Measurements from ENCODE around the gene CCNI2.

Gene CCNI2, protein sequence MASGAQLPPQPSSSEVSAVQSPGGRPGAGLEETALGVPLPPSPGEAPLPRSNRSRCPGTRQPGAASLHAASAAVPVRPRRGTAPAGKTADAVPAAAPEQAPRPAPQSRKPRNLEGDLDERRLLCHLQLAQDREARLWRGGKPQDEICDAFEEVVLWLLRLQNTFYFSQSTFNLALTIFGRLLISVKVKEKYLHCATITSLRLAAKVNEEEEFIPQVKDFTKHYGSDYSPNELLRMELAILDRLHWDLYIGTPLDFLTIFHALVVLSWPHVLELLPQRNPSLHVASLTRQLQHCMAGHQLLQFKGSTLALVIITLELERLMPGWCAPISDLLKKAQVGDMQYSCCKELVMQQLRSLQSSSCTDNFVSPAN

DNA sequence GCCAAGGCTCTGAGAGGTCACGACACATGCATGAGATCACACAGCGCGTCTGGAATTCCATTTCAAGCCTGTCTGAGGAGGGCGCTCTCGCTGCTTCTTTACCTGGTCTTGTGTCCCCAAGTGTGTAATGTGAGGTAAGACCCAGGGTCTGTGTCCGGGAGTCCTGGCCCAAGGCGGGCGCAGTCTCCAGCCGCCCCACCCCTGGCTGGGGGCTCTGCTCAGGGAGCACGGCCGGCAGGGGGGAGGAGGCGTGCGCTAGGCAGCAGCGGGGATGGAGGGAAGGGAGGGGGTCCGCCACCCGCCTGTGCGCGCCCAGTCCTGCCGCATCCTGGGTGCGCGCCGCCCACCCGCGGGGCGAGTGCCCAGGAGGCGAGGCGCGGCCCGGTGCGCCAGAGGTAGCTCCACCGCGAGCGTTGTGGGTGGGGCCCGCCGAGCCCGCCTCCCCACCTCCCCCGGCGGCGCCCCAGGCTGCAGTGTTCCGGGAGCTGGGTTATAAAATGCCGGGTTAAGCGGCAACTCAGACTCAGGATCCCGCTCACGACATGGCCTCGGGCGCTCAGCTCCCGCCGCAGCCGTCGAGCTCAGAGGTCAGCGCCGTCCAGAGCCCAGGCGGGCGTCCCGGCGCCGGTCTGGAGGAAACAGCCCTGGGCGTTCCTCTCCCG lies at the start of gene CCNI2:
Gene CCNI2 (plus strand): TSS at position 473 of the 662 bp plus-strand sequence. CDS start 70 bp downstream, at position 543.
- Histone ChIP-seq H3K27ac (ENCODE audit: low read length) (no peak within 1 kb of the TSS), H3K36me3 (ENCODE audit: control insufficient read depth, low read depth, low read length) (no peaks in the 10 kb centered on the region), H3K9ac (ENCODE audit: low read length) (peak within 1 kb of the TSS; percentile 7), H3K4me1 (ENCODE audit: control insufficient read depth, low read depth, low read length) (no peaks in the 10 kb centered on the region), H3K9me3 (ENCODE audit: control insufficient read depth, low read depth, low read length) (no peaks in the 10 kb centered on the region), H3K27me3 (ENCODE audit: control insufficient read depth, insufficient read depth, low read length) (peaks cover 69% of the 10 kb centered on the region), H3K4me3 (ENCODE audit: low read length) (peak within 1 kb of the TSS; percentile 56)

DNA sequence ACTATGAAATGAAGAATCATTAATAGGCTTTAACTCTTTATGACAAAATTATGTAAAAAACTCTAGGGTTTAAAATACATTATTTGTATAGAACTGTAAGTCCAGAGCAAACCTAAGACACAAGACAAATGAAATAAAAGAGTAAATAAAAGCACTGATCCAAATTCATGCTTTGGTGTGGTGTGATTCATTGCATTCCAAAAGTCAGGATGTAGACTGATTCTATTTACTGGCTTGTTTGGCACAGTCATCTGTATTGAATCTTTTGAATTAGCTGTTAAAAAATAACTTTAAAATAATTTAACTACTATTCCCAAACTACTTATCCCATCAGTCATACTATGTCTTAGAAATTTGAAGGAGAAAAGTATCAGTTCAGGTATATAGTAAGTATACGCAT lies 42.4 kb upstream of the CCNI2 start:
- H3K4me1 ChIP-seq (ENCODE audit: control insufficient read depth, low read depth, low read length): no peaks in the 10 kb centered on the region
- no peaks in the 10 kb centered on the region for H3K9me3 ChIP-seq (ENCODE audit: control insufficient read depth, low read depth, low read length)
- H3K27me3 ChIP-seq (ENCODE audit: control insufficient read depth, insufficient read depth, low read length): no peaks in the 10 kb centered on the region
- no peak overlapping the region for H3K9ac ChIP-seq (ENCODE audit: low read length)
- no peak overlapping the region for H3K27ac ChIP-seq (ENCODE audit: low read length)
- H3K4me3 ChIP-seq (ENCODE audit: low read length): no peak overlapping the region
- H3K36me3 ChIP-seq (ENCODE audit: control insufficient read depth, low read depth, low read length): peaks cover 9% of the 10 kb centered on the region

DNA sequence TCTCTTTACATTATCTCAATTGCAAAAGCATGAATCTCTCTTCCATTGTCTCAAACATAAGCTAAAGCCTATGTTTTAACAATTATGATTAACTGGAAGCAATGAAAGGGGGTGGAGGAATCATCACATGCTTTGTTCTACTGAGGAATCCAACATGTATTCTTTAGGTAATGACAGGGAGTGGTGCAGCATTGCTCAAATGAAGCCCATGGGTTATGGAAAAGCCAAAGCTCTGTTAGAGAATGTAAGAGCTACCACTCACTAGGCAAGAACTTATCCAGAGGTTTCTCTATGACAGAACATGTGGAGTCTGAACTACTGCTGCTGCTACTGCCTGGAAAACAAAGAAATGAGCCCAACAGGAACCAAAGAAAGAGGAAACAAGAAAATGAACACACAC lies 38.6 kb upstream of the CCNI2 start:
- H3K27ac ChIP-seq (ENCODE audit: low read length): no peak overlapping the region

DNA sequence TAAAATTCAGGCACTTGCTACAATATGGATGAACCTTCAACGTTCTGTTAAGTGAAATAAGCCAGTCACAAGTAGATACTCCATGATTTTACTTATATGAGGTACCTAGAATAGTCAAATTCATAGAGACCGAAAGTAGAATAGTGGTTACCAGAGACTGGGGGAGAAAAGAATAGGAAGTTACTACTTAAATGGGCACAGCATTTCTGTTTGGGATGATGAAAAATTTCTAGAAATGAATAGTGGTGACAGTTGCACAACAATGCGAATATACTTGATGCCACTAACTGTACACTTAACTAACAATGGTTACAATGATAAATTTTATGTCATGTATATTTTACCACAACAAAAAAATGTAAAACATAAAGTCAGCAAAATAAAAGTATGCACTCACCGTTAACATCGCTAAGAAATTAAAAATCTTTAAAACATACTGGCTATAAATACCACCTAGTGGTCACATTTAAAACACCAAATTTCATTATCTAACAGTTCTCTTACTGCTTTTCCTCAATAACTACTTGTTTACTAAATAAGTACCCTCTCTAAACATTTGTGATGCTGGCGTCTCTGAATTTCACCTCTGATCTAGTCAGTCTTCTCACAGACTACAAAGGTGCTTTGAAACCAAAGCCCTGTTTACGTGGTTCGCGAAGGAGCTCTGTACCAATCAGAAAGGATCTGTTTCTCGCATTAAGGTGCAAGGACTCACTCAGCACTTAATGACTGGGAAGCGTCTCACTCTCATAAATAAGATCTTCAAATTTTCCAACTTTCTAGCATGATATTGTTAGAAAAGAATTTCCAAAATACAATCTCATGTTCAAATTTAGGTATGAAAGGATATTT lies 32.5 kb upstream of the CCNI2 start:
- Histone ChIP-seq H3K4me1 (ENCODE audit: control insufficient read depth, low read depth, low read length) (no peaks in the 10 kb centered on the region), H3K9me3 (ENCODE audit: control insufficient read depth, low read depth, low read length) (no peaks in the 10 kb centered on the region), H3K9ac (ENCODE audit: low read length) (no peak overlapping the region), H3K36me3 (ENCODE audit: control insufficient read depth, low read depth, low read length) (no peaks in the 10 kb centered on the region), H3K27me3 (ENCODE audit: control insufficient read depth, insufficient read depth, low read length) (no peaks in the 10 kb centered on the region), H3K4me3 (ENCODE audit: low read length) (no peak overlapping the region), H3K27ac (ENCODE audit: low read length) (no peak overlapping the region)

More for the DNA sequence above, 38.6 kb upstream of the CCNI2 start:
- no peak overlapping the region for H3K9ac ChIP-seq (ENCODE audit: low read length)
- H3K4me3 ChIP-seq (ENCODE audit: low read length): no peak overlapping the region
- H3K4me1 ChIP-seq (ENCODE audit: control insufficient read depth, low read depth, low read length): no peaks in the 10 kb centered on the region
- no peaks in the 10 kb centered on the region for H3K36me3 ChIP-seq (ENCODE audit: control insufficient read depth, low read depth, low read length)
- no peaks in the 10 kb centered on the region for H3K27me3 ChIP-seq (ENCODE audit: control insufficient read depth, insufficient read depth, low read length)
- no peaks in the 10 kb centered on the region for H3K9me3 ChIP-seq (ENCODE audit: control insufficient read depth, low read depth, low read length)

DNA sequence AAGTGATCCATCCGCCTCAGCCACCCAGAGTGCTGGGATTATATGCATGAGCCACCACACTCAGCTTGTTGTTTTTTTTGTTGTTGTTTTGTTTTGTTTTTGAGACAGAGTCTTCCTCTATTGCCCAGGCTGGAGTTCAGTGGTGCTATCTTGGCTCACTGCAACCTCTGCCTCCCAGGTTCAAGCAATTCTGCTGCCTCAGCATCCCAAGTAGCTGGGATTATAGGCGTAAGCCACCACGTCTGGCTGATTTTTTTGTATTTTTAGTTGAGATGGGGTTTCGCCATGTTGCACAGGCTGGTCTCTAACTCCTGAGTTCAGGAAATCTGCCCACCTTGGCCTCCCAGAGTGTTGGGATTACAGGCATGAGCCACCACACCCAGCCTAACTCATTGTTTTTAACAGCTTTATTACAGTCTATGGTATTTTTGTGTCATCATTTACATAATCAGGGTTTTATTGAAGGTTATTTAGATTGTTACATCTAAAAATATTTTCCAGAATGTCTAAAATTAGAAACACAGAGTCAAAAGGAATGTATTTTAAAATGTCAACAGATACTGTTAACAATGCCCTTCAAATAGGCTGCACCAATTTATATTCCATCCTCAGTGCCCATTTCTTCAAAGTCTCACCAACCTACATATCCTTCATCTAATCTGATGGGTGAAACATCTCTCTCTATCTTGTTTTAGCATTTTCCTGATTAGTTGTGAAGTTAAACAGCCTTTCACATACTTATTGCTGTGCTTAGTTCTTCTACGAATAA lies 28.5 kb upstream of the CCNI2 start:
- Histone ChIP-seq H3K27me3 (ENCODE audit: control insufficient read depth, insufficient read depth, low read length) (no peaks in the 10 kb centered on the region), H3K36me3 (ENCODE audit: control insufficient read depth, low read depth, low read length) (no peaks in the 10 kb centered on the region), H3K27ac (ENCODE audit: low read length) (no peak overlapping the region), H3K4me3 (ENCODE audit: low read length) (no peak overlapping the region), H3K9ac (ENCODE audit: low read length) (no peak overlapping the region), H3K9me3 (ENCODE audit: control insufficient read depth, low read depth, low read length) (no peaks in the 10 kb centered on the region), H3K4me1 (ENCODE audit: control insufficient read depth, low read depth, low read length) (no peaks in the 10 kb centered on the region)

DNA sequence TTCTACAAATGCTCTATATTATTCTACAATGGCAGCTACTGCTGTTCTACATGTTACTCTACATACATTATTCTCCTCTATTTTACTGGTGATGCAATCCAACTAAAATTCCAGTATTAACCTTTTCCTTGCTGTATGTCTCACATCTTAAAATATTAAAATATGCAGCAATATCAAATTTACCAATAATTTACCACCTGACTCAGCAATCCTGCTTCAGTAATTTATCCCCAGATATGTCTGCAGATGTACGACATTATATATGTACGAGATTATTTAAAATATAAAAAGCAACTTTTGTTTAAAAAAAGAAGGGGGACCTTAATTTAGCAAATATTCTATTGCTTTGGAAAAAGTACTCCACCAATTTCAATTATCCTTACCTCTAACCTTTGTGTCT lies 21.5 kb upstream of the CCNI2 start:
- Histone ChIP-seq H3K4me3 (ENCODE audit: low read length) (no peak overlapping the region), H3K36me3 (ENCODE audit: control insufficient read depth, low read depth, low read length) (no peaks in the 10 kb centered on the region), H3K27ac (ENCODE audit: low read length) (no peak overlapping the region), H3K9ac (ENCODE audit: low read length) (no peak overlapping the region), H3K27me3 (ENCODE audit: control insufficient read depth, insufficient read depth, low read length) (no peaks in the 10 kb centered on the region), H3K4me1 (ENCODE audit: control insufficient read depth, low read depth, low read length) (no peaks in the 10 kb centered on the region), H3K9me3 (ENCODE audit: control insufficient read depth, low read depth, low read length) (no peaks in the 10 kb centered on the region)

DNA sequence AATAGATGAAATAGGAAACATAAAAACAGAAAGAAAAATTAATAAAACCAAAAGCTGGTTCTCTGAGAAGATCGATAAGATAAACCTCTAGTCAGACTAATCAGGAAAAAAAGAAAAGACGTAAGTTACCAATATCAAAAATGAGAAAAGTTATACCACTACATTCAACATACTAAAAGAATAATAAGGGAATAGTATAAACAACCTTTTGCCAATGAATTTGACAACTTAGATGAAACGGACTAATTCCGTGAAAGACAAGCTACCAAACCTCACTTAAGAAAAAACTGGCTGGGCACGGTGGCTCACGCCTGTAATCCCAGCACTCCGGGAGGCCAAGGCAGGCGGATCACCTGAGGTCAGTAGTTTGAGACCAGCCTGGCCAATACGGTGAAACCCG lies 17.3 kb upstream of the CCNI2 start:
- no peaks in the 10 kb centered on the region for H3K27me3 ChIP-seq (ENCODE audit: control insufficient read depth, insufficient read depth, low read length)
- H3K9ac ChIP-seq (ENCODE audit: low read length): no peak overlapping the region
- H3K36me3 ChIP-seq (ENCODE audit: control insufficient read depth, low read depth, low read length): no peaks in the 10 kb centered on the region
- no peak overlapping the region for H3K4me3 ChIP-seq (ENCODE audit: low read length)
- no peaks in the 10 kb centered on the region for H3K4me1 ChIP-seq (ENCODE audit: control insufficient read depth, low read depth, low read length)
- H3K9me3 ChIP-seq (ENCODE audit: control insufficient read depth, low read depth, low read length): no peaks in the 10 kb centered on the region
- no peak overlapping the region for H3K27ac ChIP-seq (ENCODE audit: low read length)

DNA sequence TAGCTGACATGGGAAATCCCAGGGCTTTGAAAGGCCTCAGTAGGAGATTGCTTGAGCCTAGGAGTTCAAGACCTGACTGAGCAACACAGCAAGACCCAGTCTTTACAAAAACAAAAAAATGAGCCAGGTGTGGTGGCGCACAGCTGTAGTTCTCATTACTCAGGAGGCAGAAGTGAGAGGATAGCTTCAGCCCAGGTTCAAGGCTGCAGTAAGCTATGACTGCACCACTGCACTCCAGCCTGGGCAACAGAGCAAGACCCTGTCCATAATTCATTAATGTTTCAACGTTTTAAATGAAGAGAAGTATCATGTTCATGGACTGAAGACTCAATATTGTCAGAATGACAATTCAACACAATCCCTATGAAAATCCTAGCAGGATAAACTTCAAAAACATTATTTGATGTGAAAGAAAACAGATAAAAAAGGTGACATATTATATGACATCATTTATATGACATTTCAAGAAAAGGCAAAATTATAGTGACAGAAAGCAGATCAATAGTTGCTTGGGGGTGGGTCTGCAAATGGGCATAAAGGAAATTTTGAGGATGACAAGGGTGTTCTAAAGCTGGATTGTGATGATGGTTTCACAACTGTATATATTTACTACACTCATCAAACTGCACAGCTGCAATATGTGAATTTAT lies 13.6 kb upstream of the CCNI2 start:
- Histone ChIP-seq H3K9ac (ENCODE audit: low read length) (no peak overlapping the region), H3K9me3 (ENCODE audit: control insufficient read depth, low read depth, low read length) (no peaks in the 10 kb centered on the region), H3K36me3 (ENCODE audit: control insufficient read depth, low read depth, low read length) (no peaks in the 10 kb centered on the region), H3K27me3 (ENCODE audit: control insufficient read depth, insufficient read depth, low read length) (peaks cover 8% of the 10 kb centered on the region), H3K4me1 (ENCODE audit: control insufficient read depth, low read depth, low read length) (peaks cover 5% of the 10 kb centered on the region), H3K4me3 (ENCODE audit: low read length) (no peak overlapping the region), H3K27ac (ENCODE audit: low read length) (no peak overlapping the region)

DNA sequence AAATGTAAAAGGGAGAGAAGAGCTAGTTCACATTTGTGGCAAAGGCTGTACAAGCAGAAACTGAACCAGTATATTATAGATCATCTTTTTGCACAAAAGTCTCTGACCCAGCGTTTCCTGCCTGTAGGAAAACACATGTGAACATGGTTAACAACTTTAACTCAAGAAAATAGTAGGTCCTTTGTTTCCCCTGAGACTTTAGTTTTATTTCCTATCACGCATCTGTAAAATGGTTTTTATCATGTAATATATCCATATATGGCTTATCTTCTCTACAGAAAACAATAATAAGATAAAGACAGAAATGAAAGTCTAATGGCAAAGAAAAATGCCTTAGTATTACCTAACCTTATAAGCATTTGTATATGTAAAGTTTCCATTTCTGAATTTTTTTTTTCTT lies 12.5 kb upstream of the CCNI2 start:
- Histone ChIP-seq H3K27me3 (ENCODE audit: control insufficient read depth, insufficient read depth, low read length) (peaks cover 16% of the 10 kb centered on the region), H3K27ac (ENCODE audit: low read length) (no peak overlapping the region), H3K36me3 (ENCODE audit: control insufficient read depth, low read depth, low read length) (no peaks in the 10 kb centered on the region), H3K4me3 (ENCODE audit: low read length) (no peak overlapping the region), H3K4me1 (ENCODE audit: control insufficient read depth, low read depth, low read length) (peaks cover 5% of the 10 kb centered on the region), H3K9me3 (ENCODE audit: control insufficient read depth, low read depth, low read length) (no peaks in the 10 kb centered on the region), H3K9ac (ENCODE audit: low read length) (no peak overlapping the region)

DNA sequence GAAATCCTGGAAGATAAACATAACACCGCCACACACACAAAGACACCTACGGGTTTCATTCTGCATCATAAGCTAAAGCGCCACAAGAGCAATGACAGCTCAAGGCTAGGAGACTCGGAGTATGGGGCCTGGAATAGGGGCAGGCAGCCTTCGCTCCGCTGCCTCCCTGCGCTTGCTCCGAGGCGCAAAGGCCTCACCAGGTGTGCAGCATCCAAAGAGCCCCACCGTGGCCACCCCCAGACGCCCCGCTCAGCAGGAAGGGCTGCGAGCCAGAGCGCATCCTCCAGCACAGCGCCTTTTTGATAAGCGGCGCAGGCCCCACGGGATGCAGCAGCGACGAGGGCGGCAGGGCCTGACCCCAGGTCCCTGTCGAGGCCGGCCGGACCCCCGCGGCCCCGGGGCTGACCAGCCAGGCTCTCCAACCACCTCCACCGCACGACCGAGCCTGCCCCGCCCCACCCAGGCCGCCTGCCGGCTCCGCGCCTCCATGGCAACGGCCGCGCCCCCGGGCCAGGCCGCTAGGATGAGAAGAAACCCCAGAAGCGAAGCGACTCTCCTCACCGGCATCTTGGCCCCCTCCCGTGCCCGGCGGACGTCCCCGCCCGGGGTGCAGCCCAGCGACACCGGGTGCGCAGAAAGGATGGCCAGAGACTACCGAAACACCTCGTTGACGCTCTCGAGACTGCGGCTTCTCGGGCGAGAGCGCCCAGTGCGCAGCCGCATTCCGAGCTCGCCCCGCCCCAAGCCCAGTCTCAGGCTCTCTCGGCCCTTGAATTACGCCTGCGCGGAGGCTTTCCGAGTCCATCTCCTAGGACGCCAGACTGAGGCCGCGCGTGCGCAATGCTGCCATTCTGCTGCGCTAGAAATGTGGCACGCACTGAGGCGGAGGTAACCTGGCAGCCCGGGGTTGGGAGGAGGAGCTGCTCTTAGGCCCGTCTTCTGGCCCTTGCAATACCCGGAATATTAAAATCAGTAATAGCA lies 10.1 kb upstream of the CCNI2 start, which contains the start of gene KIF3A:
Gene KIF3A (minus strand): TSS at position 694 of the 981 bp plus-strand sequence. CDS start 127 bp downstream, at position 567.
- H3K9ac ChIP-seq (ENCODE audit: low read length): peak within 1 kb of the TSS; percentile 52
- no peak within 1 kb of the TSS for H3K27ac ChIP-seq (ENCODE audit: low read length)
- H3K27me3 ChIP-seq (ENCODE audit: control insufficient read depth, insufficient read depth, low read length): peaks cover 16% of the 10 kb centered on the region

More for the DNA sequence above, 10.1 kb upstream of the CCNI2 start, which contains the start of gene KIF3A:
- H3K4me1 ChIP-seq (ENCODE audit: control insufficient read depth, low read depth, low read length): peaks cover 5% of the 10 kb centered on the region
- no peaks in the 10 kb centered on the region for H3K9me3 ChIP-seq (ENCODE audit: control insufficient read depth, low read depth, low read length)
- H3K36me3 ChIP-seq (ENCODE audit: control insufficient read depth, low read depth, low read length): no peaks in the 10 kb centered on the region
- peak within 1 kb of the TSS; percentile 85 for H3K4me3 ChIP-seq (ENCODE audit: low read length)
